GM21447 (cell line): ENCODE measurements around the gene RYR3.
"Not testable (repeated sequence)": the region's sequence is repeated elsewhere in the genome, so short reads cannot be mapped to it uniquely, and the experiment has no call there.

Experiments used
- ATAC-seq: cut with Tn5 transposase; IDR thresholded peaks from one replicate; pipeline ENCODE4 v1.9.1; 2021; ENCODE audit not compliant: unreplicated experiment

Gene RYR3

DNA sequence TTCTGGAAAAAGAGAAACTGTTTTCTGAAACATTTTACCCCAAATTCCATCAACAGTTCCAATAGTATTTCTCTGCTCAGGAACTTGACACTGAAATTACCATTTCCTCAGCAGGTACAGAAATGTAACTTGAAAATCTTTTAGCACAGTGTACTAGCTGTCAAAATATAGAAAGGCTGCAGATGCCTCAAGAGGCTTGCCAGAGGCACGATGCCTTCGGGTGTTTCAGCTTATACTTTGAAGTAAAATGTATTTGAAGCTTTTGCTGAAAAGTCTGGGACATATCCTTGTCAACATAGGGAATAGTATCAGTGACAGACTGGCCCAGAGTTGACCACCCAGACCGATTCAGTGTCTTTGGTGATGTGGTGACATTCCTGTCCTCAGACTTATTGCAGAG is 503.1 kb downstream of the RYR3 start:
- no peak for ATAC-seq

DNA sequence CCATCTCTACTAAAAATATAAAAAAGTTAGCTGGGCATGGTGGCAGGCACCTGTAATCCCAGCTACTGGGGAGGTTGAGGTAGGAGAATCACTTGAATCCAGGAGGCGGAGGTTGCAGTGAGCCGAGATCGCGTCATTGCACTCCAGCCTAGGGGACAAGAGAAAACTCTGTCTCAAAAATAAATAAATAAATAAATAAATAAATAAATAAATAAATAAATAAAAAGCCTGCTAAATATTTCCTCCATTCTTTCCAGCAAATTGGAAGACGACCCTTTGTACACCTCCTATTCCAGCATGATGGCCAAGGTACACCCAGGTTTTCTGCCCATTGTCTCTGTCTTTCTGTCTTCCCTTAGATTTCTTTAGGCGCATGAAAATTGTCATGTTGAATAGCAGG is 508.7 kb downstream of the RYR3 start:
- ATAC-seq: not testable (repeated sequence)

DNA sequence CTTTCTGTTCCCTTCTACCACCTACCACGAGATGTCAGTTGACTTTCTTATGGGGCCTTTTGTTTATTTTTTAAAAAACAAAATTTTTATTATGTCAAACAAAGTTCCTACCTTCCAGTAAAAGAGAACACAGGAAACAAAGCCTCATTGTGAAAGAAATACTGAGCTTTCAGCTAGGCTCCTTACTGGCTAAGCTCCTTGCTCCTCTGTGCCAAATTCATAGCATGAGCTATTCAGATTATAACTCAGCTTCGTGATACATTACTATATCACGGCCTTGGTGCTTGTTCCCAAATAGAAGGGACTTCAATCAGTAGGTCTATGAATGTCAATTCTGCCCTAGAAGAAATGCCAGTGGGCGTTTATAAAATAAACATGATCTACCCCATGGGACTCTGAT is 511.7 kb downstream of the RYR3 start:
- no peak for ATAC-seq

DNA sequence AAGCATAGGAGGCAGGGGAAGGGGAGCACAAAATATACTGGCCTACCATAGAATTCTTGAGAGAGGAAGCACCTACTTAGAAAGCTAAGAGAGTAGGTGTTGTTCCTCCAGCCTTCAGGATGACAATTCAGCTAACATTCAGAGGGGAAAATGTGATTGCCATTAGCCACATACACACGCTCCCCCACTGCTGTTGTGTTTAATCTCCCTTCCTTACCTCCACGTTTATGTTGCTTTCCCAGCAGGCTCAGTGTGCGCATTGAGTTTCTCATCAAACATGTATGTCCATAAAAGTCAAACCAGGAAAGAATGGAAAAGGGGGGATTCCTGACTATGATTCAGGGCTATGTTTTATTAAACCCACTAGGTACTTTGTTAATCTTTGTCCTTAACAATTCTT is 512.4 kb downstream of the RYR3 start:
- no peak for ATAC-seq

DNA sequence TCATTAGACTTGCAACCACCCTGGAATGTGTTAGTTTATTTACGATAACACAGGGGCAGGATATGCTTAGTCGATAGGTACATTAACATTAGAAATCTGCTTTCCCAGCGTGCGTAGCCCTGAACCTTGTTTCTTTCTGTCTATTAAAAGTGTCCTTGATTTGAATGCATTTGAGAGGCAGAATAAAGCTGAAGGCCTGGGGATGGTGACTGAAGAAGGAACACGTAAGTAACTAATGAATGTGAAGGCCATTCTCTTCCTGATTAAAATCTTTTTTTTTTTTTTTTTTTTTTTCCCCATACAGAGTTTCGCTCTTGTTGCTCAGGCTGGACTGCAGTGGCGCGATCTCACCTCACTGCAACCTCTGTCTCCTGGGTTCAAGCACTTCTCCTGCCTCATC is 514.7 kb downstream of the RYR3 start:
- ATAC-seq: no peak

DNA sequence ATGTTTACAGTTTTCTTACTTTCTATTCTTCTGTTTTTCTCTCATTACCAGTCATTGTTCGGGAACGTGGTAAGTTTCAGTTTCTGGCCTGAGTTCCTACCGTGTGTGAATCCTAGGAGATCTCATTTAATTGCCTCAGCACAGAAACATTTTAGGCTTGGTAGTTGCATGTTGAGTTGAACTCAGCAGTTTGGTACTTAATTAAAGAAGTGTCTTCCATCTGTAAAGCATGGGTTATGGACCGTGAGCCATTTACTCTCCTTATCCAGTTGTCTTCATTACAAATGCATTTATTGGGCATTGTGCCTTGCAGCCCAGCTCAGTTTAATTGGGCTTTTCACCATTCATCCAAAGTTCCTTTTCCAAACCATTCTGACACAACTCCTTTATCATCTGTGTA is 515.4 kb downstream of the RYR3 start:
- no peak for ATAC-seq

DNA sequence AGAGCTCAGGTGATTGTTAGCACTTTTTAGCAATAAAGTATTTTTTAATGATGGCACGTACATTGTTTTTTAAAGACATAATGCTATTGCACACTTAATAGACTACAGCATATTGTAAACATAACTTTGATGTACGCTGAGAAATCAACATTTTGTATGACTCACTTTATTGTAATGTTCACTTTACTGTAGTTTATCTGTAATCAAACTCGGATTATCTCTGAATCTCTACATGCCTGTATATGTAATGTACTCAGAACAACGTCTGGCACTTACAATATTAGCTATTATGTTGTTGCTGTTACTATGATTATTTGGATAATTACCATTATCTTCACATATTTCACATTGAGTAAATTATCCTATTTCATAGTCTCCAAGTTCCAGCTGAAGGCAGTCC is 519.6 kb downstream of the RYR3 start:
- ATAC-seq: no peak

DNA sequence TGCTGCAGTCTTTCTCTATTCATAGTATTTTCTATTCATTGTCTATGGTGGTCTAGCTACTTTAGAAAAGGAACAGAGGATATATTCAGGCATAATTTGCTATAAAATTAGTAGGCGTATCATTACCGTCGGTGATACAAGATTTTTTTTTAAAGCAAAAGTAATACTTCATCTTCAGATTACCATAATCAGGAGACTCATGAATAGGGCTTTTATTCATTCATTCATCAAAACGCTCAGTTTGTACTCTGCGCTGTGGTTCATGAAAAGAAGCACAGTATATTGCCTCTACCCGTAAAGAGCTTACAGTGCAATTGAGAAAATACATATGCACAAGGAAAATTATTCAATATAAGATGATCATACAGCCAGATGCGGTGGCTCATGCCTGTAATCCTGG is 520.9 kb downstream of the RYR3 start:
- no peak for ATAC-seq

DNA sequence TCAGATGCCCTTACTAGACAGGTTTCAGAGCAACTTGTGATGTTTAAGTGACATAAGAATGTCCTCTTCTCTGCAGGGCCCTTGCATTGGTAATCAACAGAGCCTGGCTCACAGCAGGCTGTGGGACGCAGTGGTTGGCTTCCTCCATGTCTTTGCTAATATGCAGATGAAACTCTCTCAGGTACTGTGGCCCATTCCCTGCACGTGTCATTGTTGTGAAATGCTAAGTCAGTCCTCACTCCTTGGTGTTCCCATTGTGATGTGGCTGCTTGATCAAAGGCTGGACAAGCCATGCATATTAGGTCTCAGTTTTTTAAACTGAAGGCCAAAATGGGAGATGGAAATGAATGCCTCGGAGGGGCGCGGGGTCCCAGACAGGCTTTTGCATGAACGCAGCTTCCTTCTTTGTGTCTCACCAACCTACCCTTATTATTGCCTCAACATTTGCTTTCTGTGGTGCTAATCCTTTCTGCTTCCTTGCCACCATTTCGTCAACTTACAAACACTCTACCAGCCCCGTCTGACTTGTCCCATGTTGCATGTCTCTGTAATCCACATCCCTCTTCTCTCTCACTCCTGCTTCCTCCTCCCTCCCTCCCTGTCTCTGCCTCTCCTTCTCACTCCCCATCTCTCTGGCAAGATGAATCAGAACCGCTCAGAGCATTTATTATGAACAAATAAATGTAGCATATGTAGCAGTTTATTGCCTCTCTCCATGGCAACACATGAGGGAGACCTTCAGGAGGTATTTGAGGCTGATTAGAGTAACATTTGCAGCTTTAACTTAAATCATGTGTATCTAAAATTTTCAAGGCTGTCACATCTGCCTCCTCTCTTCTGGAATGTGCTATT is 524.4 kb downstream of the RYR3 start:
- ATAC-seq: no peak

DNA sequence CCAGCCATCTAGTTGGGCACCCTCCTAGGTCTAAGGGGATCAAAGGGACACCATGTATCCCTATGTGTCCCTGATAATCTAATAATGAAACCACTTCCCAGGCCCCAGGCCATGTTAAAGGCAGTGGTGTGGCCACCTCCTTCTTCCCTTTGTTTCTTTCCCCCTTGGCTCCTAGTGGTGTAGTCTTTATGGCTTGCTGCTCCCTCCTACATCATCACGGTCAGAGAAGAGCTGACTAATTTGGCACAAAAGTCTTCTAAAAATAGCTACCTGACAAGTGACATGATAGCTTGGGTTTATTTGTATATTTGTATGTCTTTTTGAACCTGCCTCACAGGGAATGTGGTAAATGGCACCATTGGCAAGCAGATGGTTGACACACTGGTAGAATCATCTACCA is 526.5 kb downstream of the RYR3 start:
- ATAC-seq: no peak

DNA sequence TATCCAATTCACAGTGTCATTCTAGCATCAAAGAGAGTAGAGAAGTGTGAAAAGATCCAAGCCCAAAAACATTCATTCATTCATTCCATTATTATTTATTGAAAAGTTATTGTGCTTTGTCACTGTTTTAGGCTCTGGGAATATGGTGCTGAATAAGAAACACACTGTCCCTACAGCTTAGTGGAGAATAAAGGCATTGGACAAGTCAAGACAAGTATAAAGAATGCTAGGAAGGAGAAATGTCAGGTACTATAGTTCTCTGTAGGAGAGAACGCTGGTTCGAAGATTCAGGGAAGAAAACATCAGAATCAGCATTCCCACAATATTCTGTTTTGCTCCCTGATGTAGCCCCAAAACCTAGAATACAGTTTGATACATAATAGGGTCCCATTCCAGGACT is 528.8 kb downstream of the RYR3 start:
- no peak for ATAC-seq

DNA sequence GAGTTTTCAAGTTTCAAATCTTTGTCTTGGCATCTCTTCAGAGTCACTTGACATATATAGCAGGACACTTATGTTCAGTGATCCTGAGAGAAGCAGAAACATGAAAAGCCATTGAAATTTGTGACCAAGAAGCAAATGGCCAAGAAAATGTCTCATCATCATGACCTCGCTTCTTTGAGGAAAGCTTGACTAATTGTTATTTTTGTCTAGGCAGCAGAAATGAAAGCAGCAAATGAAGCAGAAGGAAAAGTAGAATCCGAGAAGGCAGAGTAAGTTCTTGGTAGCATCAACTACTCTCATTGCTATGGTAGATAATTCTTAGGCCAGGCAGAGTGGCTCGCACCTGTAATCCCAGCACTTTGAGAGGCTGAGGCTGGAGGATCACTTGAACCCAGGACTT is 529.8 kb downstream of the RYR3 start:
- no peak for ATAC-seq

DNA sequence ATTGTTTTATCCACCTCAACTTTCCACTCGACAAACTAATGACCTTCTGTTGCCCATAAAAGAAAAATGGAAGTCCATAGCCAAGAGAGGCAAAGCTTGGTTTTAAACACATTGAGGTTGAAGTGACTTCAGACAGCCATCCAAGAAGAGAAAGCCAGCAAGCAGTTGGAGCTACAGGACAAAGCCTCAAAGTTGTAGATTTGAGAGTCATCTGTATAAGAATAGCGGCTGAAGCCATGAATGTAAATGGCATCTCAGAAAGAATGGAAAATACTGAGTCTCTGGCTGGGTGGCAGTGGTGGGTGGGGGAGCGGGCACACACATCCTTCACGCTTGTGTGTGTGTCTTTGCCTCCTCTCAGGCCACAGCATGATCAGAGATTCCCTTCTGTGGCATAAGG is 533.4 kb downstream of the RYR3 start:
- ATAC-seq: no peak

DNA sequence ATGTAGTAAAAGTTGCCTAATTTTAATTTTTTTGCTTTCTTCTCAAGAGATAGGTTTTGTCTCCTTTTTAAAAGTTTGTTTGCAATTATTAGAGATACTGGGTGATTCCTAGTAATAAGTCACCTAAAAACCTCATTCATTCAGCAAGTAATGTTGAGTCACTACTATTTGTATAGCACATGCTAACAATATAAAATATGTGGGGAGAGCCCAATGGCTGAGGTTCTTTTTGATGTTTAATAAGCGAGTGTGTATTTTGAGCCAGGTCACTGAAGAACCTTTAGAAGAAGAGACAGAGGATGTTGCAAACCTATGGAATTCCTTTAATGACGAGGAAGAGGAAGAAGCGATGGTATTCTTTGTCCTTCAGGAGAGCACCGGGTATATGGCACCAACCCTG is 533.8 kb downstream of the RYR3 start:
- ATAC-seq: no peak

DNA sequence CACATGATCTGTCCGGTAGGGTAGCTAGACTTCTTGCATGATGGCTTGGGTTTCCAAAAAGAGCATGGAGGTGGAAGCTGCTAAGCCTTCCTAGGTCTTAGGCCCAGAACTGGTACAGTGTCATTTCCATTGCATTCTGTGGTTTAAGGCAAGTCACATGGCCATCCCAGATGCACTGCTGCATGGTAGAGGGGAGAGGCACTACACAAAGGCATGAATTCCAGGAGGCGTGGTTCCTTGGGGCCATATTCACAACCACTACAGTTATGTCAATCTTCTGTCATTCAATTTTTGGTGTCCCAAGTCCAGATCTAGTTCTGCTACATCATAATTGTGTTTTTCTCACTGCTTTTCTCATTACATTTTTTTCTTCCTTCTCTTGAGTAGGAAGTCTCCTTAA is 535.4 kb downstream of the RYR3 start:
- no peak for ATAC-seq

DNA sequence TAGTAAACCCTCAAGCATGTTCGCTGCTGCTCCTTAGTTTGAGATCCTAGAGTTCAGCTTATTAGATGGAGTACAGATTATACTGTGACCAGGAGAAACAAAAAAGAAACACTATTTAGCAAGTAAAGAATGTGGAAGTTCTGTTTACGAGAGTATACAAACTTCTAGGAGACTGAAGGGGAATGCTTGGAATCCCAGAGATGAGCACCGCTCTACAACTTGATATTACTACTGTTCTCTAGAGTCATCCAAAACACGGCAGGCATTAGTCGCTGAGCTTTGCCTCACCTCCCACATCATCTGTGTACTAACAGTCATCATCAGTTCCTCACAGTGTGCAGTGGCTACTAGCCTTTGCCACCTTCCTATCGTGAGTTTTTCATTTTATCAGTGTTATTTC is 536.1 kb downstream of the RYR3 start:
- ATAC-seq: no peak

DNA sequence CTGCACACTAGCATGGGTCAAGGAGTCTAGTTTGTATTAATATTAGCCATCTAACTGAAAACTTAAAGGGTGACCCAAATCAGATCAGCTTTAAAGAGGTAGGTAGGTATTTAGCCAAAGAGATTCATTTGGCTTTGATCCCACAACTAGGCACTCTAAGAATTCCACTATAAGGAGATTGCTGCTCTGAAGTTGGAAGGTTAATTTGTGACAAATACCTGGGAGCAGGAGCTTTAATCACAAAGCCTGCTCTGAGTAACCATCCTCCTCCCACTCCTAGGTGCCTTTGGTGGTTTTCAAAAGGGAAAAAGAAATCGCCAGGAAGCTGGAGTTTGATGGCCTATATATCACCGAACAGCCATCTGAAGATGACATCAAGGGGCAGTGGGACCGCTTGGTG is 537.2 kb downstream of the RYR3 start:
- ATAC-seq: no peak

DNA sequence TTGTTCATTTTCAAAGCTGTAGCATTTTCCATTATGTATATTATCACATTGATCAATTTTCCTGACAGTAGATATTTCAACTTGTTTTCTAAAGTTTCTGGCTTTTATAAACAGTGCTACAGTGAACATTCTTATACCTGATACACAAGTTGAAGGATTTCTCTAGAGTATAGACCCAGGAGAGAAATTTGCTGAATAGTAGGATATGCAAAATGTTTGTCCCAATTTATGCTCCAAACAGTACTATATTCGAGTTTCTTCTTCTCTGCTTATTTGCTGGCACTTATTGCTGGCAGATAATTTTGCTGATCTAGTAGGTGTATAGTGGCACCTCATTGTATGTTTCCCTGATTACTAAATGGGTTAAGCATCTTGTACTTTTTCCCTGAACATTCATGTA is 540.3 kb downstream of the RYR3 start:
- no peak for ATAC-seq

DNA sequence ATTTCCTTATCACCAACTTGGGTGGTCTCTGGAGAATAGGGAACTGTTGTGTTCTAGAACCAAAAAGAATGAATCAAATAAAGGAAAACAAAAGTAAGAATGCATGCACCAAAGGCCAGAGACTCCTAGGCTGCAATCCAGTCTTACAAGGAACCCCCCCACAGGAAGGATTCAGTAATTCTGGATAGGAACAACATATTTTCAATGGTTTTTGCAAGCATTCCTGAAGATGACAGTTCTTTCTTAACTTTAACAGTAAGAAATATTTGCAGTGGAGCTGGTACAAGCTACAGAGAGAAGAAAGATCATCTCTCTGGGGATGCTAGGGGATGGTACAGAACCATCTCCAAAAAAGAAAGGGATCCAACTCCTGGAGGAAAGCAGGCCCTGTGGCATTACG is 541.3 kb downstream of the RYR3 start:
- no peak for ATAC-seq

DNA sequence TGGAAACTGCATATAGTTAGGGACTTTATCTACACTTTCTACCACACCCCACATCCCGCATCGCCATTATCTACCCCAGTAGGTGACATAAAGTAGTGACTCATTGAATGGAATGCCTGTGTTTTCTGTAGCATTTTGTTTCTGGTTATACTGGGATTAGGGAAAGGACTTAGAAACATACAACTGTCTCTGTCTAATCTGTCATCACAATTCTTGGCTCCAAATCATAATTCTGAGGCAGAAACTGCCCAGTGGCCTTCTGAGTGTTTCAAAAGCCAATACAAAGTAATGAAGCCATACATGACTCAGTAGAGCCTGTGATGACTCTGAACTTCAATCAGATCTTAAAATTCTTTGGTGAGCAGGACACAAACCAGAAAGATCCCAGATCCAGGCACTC is 541.8 kb downstream of the RYR3 start:
- no peak for ATAC-seq

DNA sequence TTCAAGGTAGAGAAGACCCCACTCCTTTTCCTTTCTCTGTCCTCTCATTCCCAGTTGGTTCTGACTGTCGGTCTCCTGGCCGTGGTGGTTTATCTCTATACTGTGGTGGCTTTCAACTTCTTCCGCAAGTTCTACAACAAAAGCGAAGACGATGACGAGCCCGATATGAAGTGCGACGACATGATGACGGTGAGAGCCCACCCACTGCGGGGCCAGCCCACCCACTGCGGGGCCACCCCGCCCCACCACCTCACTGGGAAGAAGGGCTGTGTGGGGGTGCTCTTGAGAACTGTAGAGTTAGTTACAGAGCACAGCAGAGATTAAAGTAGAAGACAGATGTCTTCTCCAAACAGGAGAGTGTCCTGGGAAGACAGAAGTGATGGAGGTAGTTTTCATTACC is 547.0 kb downstream of the RYR3 start:
- ATAC-seq: no peak

DNA sequence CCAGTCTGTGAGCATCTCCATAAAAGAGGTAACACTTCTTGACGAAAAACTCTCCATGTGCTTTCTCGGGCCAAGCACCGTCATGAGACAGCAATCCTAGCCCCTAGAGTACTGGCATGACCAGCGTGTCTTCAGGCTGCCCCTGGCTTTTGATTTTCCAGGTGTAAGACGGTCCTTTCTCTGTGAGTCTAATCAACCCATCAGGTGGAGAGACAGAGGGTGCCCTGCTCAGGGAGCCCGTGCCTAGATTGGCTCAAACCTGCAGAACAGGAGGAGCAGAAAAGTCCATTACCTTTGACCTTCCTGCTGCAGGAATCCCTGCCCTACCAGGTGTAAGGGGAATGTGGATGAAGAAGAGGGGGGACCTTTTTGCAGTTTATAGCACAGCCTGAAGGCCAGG is 548.1 kb downstream of the RYR3 start:
- ATAC-seq: no peak

DNA sequence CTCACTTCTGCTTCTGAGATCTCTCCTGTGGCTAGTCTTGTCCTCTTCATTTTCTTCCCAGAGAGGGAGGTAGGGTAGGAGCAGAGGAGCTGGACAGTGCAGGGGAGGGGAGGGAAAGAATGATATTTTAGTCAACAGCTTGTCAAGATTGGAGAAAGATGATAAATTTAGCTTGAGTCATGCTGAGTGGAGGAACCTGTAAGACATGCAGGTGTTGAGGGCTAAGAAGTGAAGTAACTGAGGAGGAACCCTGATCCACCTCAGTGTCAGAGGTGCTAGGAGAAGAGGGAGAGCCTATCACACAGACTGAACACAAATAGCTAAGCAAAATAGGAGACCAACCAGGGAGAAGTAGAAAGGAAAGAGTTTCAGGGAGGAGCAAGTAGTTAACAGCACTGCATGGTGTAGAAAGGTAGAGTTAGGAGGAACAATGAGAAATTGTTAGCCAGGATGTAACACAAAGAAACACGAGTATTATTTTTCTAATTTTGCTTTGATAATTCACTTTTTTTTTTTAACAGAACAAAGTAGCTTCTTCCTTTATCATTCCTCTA is 549.3 kb downstream of the RYR3 start:
- ATAC-seq: no peak
